Mammary epithelial cell (primary cell): ENCODE results near the gene TAS2R42.

Experiments
- CTCF ChIP-seq, 2 donors: IDR thresholded peaks in 1 of 2; conservative IDR thresholded peaks in 1 of 2; 2 replicates each; pipeline ENCODE4 v1.5.1; 2011 to 2012; ENCODE audit warnings: inconsistent platforms in 2 of 2, low read length in 2 of 2, mild to moderate bottlenecking in 2 of 2, control low read depth in 1 of 2, low read depth in 1 of 2; ENCODE audit not compliant: insufficient read depth in 1 of 2; ENCODE audit errors: extremely low read depth in 1 of 2
- EZH2 ChIP-seq: IDR thresholded peaks from 2 replicates; pipeline ENCODE4 v1.6.1; 2012; ENCODE audit warnings: low read length, inconsistent platforms, borderline replicate concordance

- TF ChIP-seq CTCF (conservative IDR thresholded peaks at IDR 0.05 in 1 of 2, IDR thresholded peaks at IDR 0.05 in 1 of 2; ENCODE audit: extremely low read depth in 1 of 2, insufficient read depth in 1 of 2, low read depth in 1 of 2, low read length in 2 of 2) = no peak
- TF ChIP-seq EZH2 = no peak
Observed at GRCh38 chr12:11174022-11174421, 12.7 kb downstream of the TAS2R42 start.
